GM18868 (cell line): ENCODE results near the gene PTPRA.
"Not testable (repeated sequence)": the region's sequence is repeated elsewhere in the genome, so short reads cannot be mapped to it uniquely, and the experiment has no call there.

ENCODE experiments used
- ATAC-seq: cut with Tn5 transposase; IDR thresholded peaks from one replicate; pipeline ENCODE4 v1.9.1; 2021; ENCODE audit warnings: mild to moderate bottlenecking, moderate library complexity; ENCODE audit not compliant: unreplicated experiment

PTPRA gene, protein sequence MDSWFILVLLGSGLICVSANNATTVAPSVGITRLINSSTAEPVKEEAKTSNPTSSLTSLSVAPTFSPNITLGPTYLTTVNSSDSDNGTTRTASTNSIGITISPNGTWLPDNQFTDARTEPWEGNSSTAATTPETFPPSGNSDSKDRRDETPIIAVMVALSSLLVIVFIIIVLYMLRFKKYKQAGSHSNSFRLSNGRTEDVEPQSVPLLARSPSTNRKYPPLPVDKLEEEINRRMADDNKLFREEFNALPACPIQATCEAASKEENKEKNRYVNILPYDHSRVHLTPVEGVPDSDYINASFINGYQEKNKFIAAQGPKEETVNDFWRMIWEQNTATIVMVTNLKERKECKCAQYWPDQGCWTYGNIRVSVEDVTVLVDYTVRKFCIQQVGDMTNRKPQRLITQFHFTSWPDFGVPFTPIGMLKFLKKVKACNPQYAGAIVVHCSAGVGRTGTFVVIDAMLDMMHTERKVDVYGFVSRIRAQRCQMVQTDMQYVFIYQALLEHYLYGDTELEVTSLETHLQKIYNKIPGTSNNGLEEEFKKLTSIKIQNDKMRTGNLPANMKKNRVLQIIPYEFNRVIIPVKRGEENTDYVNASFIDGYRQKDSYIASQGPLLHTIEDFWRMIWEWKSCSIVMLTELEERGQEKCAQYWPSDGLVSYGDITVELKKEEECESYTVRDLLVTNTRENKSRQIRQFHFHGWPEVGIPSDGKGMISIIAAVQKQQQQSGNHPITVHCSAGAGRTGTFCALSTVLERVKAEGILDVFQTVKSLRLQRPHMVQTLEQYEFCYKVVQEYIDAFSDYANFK

DNA sequence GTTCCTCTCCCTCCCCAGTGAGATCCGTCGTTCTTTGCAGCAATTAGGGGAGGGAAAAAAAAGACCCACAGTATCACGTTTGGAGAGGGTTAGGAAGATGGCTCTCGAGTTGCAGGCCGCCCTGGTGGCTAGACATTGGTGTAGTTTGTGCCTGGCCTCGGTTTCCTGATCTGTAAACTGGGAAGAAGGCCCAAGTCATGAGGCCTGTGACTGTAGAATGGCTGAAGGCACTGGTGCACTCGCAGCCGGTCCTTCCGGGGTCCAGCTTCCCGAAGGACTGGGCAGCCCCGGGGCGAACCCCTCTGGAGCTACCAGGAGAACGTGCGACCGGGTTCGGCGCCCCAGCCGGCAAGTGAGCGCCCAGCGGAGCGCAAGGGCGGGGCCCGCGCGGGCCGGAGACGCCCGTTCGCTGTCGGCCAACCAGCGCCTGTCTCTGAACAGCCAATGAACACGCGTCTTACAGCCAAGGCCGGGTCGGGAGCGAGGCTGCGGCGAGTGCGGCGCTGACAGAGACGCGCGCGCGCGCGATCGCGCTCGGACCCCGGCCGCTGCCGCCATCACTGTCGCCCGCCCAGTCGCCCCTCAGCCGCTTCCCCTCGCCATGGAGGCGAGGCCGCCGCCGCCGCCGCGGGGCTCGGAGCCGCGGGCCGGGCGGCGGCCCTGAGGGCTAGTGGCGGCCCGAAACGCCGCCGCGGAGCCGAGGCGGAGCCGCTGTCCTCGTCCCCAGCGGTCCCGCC lies at the start of gene PTPRA:
Gene PTPRA, plus strand, starts transcription at position 472 of the 737 bp plus-strand sequence. CDS start 90,797 bp downstream, outside the sequence.
- ATAC-seq: peak; percentile 90

GRCh38 chr20:2825761-2826160 lies 47.5 kb upstream of the PTPRA start:
- no peak for ATAC-seq

DNA sequence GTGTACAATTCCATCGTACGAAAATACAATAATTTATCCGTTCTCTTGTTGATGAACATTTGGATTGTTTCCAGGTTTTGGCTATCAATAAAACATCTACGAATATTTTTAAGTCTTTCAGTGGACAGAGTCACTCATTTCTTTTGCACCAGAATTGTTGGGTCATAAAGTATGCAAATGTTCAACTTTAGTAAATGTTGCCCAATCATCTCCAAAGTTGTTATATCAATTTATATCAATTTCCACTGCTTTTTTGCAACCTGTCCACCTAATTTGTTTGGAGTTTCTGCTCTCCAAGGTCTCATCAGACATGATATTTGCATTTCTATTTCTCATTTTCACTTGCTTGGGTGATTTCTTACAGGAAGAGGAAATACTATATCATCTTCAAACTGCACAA lies 46.6 kb upstream of the PTPRA start:
- no peak for ATAC-seq

DNA sequence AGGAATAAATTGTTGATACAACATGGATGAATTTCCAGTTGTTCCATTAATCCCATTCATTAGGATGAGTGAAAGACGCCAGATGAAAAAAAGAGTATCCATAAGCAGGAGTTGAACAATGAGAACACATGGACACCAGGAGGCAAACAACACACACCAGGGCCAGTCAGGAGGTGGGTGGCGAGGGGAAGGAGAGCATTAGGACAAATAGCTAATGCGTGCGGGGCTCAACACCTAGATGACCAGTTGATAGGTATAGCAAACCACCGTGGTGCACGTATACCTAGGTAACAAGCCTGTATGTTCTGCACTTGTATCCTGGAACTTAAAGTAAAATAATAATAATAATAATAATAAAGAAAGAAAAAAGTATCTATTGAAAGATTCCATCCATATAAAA lies 43.9 kb upstream of the PTPRA start:
- ATAC-seq: no peak

- ATAC-seq: not testable (repeated sequence)
Measured at GRCh38 chr20:2831206-2831605, 42.1 kb upstream of the PTPRA start.

- ATAC-seq: no peak
Measured at GRCh38 chr20:2833761-2834160, 39.5 kb upstream of the PTPRA start.

DNA sequence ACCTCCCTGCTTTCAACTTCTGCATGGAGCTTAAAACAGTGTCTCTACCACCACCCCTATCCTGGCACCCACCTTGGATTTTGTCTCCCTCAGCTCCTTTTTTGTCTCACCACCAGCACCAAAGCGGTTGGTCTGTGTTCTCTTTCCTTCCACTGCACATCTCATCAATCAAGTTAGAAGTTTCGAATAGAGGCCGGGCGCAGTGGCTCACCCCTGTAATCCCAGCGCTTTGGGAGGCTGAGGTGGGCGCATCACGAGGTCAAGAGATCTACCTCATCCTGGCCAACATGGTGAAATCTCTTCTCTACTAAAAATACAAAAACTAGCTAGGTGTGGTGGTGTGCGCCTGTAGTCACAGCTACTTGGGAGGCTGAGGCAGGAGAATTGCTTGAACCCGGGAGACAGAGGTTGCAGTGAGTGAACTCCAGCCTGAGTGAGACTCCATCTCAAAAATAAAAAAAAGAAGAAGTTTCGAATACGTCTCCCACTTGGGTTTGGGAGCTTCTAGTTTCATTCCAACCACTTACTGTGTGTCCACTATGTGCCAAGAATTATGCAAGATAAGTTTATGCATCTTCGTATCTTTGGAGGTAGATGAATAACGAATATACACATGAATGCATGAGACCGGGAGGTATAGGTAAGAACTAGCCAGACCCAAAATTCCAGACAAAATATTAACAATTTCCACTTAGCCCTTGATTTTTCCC lies 38.7 kb upstream of the PTPRA start:
- no peak for ATAC-seq

GRCh38 chr20:2835331-2835796 lies 37.9 kb upstream of the PTPRA start:
- no peak for ATAC-seq

- no peak for ATAC-seq
Measured at GRCh38 chr20:2836035-2836434, 37.2 kb upstream of the PTPRA start.

DNA sequence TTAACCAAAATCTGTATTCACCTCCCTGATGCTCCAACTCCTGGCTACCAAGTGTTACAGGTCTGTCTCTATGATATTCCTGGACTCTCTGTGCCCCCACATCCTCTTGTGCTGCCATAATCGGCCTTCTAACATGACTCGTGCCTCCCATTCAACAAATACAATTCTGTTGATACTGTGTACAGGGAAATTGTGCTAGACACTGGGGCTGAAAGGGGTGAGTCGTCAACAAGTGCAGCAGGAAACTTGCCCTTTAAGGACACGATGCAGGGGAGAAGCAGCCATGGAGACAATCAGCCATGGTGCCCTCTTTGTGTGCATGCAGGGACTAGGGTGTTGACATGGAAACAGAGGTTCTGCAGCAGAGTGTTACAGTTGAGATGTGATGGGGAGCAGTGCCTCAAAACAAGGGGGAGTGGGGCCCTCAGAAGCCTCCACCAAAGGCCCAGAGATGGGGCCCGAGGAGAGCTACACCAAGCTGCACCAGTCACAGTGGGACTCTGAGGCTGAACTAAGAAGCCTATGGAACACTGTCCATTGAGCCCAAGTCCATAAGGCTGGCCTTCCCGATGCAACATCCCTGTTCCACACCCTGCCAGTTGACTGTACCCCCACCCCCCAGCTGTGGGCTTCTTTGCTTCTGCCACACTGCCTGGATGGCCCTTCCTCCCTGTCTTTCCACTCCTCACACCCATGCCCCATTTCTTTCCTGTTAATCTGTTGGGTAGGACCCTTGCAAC lies 35.9 kb upstream of the PTPRA start:
- no peak for ATAC-seq

DNA sequence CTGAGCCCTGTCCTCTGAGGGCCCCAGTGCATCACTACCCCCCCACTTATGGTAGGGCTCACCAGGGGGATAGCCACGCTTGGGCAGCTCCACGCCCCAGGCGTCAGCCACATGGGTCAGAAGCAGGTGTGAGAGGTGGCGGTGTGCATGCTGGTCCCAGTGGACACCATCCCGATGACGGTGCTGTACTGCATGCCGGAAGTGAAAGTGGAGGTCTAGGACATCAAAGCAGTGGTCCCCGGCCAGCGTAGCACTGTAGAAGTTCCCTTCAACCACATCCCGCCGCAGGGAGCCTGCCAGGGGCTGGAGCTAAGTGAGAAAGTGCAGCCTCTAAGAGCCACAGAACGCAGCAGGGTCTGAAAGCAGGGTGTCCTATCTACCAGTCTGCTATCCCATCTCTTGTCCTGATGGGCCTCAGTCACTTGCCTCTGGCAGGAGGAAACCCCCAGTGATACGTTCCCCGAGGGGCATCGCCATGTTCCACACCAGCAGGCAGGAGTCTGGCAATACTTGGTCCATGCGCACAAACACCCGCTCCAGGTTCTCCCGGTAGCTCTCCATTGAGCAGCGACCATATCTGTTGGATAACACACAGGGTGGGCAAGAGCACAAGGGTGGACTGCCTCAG lies 35.0 kb upstream of the PTPRA start:
- ATAC-seq: no peak

DNA sequence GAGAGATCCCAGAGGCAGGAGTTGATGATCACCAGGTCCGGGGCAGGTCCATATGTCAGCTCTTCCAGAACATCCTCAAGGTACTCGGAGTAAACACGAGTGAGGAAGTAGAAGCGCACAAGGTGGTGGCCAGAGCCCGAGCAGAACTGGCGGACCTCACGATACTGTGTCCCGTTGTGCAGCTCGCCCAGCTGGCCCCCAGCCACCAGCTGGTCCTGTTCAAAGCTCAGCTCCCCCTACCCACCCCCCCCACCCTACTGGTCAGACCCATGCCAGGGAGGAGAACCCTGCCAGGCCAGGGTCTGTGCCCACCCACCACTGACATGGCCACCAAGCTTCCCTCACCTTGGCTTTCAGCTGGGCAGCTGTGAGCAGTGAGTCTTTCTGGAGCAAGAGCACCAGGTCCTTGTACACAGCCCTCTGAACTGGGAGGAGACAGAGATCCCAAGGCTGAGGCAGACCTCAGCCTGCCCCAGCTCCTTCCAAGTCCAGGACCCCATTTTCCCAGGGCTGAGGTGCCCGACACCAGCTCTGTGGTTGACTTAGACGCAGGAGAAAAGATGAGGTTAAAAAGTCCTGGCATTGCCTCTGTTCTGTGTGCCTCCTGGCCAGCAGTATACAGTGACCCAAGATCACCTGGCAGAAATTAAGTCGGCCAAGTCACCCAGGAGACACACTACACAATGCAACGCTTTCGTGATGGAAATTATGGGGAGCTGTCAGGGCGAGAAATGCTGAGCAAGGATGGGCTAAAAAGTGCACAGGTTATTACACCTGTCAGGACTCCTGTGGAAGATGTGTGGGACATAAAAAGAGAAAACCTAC lies 34.2 kb upstream of the PTPRA start:
- ATAC-seq: no peak

DNA sequence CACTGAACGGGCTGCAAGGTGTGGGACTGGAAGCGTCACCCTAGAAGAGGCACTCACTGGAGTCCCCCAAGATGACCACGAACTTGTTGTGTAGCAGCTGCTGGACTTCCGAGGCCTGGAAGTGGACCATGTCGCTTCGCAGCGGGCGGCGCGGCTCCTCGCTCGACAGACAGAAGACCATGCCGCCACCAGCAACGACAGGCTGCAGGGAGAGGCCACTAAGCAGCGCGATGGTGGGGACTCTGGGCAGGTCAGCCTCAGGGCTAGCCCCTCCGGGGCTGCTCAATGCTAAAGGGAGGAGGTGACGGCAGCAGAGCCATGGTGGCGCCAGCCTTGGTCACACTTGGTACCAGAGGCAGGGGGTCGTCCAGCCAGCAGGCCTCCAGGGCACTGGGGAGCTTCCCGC lies 33.5 kb upstream of the PTPRA start:
- ATAC-seq: no peak

GRCh38 chr20:2840138-2840966 lies 32.9 kb upstream of the PTPRA start, which contains the start of the genes PCED1A and VPS16:
Gene PCED1A, minus strand, starts transcription at chr20:2840655. Its CDS starts 743 bp downstream, at chr20:2839912.
Gene VPS16, plus strand, starts transcription at chr20:2840745. Its CDS starts 30 bp downstream, at chr20:2840775.
- peak; percentile 96 for ATAC-seq

DNA sequence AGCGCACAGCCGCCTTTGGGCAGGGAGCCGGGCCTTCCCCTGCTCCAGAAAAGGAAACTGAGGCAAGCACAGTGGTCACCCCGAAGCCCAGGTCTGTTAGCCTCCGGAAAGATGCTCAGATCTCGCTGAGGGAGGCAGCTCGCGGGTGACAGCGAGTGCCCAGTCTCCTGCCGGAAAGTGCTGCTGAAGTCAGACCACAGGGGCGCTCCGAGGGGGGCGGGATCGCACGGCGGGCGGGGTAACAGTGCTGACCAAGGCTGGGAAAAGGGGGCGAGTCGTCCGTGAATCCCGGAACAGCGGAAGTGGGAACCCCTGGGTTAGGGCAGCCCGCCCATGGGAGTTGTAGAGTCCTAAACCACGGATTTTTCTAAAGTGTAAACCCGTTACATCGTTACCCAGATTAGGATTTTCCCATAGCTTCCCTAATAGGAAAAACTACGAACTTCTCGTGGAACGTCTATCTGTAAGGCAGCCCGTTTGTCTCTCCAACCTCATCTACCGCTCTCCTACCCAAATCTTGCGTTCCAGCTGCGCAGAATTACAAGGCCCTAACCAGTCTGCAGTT lies 32.2 kb upstream of the PTPRA start:
- peak; percentile 32 for ATAC-seq

DNA sequence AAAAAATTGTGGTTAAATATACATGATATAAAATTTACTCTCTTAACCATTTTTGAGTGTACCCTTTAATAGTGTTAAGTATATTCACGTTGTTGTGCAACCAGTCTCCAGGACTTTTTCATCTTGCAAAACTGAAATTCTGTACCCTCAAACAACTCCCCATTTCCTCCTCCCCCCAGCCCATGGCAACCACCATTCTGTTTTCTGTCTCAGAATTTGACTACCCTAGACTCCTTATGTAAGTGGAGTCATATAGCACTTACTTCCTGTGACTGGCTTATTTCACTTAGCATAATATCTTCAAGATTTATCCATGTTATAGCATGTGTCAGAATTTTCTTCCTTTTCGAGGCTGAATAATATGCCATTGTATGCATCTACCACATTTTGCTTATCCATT lies 27.7 kb upstream of the PTPRA start:
- ATAC-seq: no peak

GRCh38 chr20:2846698-2847097 lies 26.6 kb upstream of the PTPRA start:
- ATAC-seq: no peak
